Stimulated activated CD4-positive, alpha-beta T cell treated with anti-CD3 and anti-CD28 coated beads, Interleukin-4, amount 100 ng/mL, for 48 hours (primary cell): ENCODE data around the gene MYT1.
"Not testable (repeated sequence)": the region's sequence is repeated elsewhere in the genome, so short reads cannot be mapped to it uniquely, and the experiment has no call there.

ENCODE experiments used
- DNase-seq, 2 donors: peaks; one replicate each; pipeline ENCODE4 v3.0.0-alpha.2; 2020; ENCODE audit warnings: low read depth in 2 of 2

The MYT1 gene

GRCh38 chr20:64164123-64164836 lies at the start of gene MYT1:
TSS of gene MYT1 (plus strand) at chr20:64164452. CDS start at chr20:64198862, 34,410 bp downstream.
- DNase-seq = no peak

GRCh38 chr20:64115171-64115911 lies 48.9 kb upstream of the MYT1 start:
- DNase-seq = no peak

DNA sequence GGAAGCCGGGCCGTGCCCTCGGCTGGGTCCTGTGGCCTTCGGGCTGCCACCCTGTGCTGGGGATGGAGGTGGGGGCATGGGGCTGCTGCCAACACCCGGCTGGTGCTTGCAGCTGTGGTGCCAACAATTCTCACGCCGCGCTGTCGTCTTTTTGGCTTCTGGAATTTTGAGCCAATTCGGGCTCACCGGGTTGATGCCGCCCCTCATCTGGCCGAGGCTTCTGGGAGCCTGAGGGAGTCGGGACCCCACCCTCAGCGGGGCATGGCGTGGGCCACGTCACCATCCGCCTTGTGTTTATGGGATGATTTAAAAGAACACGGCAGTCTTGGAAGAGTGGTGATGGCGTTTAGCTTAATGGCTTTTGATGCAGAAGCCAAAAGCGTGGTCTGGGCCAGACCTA lies 48.2 kb upstream of the MYT1 start:
- DNase-seq = no peak

DNA sequence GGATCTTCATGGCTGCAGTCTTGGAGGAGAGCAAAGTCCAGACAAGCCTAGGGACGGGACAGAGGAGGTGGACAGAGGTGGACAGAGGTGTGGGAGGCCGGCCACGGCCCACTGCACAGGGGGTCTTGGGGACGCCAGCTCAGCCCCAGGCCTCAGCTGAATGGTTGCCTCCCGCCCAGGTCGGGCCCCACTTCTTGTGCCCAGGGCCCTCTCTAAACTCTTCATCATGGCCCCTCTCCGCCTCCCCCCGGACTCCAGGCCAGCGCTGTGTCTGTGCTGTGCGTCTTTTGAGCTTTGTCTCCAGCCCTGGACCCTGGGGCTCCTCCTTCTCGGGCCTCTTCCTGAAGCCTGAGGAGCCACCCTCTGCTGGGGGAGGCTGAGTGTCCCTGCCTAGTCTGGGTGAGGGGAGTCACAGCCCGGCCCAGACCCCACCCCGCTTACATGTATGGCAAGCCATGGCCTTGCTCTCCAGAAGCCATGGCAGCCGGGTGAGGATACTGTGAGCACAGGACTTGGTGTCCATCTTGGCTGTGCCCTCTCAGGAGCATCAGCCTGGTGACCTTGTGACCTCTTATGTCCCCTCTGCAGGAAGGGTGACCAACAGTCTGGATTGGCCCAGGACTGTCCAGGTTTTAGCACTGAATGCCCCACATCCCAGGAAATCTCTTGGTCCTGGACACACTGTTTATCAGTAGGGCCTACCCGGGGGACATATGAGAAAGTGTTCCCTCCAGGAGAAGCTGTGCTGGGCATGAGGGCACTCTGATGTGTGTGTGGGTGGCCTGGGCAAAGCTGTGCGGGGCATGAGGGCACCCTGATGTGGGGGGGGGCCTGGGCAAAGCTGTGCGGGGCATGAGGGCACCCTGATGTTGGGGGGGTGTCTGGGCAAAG lies 47.5 kb upstream of the MYT1 start:
- DNase-seq = no peak

DNA sequence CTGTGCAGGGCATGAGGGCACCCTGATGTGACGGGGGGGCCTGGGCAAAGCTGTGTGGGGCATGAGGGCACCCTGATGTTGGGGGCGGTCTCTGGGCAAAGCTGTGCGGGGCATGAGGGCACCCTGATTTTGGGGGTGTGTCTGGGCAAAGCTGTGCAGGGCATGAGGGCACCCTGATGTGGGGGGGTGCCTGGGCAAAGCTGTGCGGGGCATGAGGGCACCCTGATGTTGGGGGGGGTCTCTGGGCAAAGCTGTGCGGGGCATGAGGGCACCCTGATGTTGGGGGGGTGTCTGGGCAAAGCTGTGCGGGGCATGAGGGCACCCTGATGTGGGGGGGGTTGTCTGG lies 46.8 kb upstream of the MYT1 start:
- DNase-seq = not testable (repeated sequence)

GRCh38 chr20:64119301-64119680 lies 45.0 kb upstream of the MYT1 start:
- DNase-seq = no peak

- no peak for DNase-seq
Observed at GRCh38 chr20:64119681-64120341, 44.4 kb upstream of the MYT1 start.

GRCh38 chr20:64121586-64121985 lies 42.7 kb upstream of the MYT1 start:
- DNase-seq = no peak

- DNase-seq = not testable (repeated sequence)
Observed at GRCh38 chr20:64122927-64123326, 41.3 kb upstream of the MYT1 start.

- not testable (repeated sequence) for DNase-seq
Observed at GRCh38 chr20:64123517-64123916, 40.7 kb upstream of the MYT1 start.

DNA sequence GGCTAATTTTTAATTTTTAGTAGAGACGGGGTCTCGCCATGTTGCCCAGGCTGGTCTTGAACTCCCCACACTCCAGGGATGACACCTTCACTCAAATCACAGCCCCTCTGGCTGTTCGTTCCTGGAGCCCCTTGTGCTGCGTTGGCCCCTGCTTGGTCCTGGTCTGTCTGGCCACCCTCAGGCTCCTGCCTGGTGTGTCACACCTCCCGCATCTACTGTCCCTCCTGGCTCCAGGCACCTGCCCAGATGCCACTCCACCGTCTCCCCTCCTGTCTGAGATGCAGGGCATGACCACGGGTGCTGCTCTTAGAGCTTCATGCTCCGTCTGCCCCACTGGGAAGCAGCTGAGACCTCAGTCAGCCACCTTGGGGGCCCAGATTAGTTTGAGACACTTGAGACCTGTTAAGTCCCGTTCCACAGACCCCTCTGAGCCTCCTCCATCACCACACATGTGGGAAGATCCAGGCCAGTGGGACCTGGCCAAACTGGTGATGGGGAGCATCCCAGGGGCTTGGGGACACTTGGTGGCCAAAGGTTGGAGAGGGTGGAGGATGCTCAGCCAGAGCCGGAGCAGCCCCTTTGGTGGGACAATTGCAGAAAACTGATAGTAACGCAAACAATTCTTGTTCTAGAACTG lies 35.0 kb upstream of the MYT1 start:
- DNase-seq = no peak

- DNase-seq = no peak
Observed at GRCh38 chr20:64130271-64130670, 34.0 kb upstream of the MYT1 start.

DNA sequence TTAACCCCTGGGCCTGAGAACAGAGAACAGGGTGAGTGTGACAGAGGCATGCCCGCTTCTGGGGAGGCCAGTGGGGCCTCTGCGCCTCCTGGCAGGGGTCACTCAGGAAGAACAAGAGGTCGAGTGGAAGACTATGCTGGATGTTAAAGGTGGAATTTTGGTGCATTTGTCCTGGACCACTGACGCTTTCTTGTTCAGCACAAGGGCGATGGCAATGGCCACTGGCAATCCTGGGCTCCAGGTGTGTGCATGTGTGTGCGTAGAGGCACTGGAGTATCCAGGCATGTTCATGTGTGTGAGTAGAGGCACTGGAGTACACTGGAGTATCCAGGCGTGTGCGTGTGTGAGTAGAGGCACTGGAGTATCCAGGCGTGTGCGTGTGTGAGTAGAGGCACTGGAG lies 33.4 kb upstream of the MYT1 start:
- DNase-seq = no peak

DNA sequence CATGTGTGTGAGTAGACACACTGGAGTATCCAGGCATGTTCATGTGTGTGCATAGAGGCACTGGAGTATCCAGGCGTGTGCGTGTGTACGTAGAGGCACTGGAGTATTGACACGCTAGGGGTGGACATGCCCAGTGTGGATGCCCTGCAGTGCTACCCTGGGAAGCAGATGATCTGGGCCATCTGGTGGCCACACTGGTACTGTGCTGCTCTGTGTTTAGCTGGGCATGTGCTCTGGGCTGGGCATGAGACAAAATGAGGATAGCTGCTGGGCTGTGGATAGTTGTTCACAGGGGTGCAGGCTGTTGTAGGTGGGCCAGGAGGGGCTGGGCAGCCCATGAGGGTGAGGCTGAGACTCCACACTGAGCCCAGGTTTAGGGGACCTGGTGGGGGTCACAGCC lies 32.8 kb upstream of the MYT1 start:
- DNase-seq = no peak

DNA sequence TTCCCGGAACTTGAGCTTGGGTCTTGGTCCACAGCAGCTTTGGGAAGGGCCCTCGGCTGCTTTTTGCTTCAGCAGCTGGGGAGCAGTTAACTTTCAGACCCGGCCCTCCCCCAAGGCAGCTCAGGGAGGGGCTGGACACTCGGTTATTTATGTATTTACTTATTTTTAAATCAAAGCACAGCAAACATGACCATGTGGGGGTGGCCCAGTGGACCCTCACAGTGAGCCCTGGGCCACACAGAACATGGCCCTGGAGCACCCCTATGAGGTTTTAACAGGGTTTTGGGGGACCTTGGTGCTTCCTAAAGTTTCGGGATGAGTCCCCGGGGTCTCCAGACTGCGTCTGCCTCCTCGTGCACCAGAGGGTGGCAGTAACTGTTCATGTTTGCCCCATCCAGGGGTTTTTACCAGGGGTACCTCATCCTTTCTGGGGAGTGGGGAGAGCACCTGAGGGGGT lies 30.3 kb upstream of the MYT1 start:
- DNase-seq = no peak

- DNase-seq = not testable (repeated sequence)
Observed at GRCh38 chr20:64134744-64135143, 29.5 kb upstream of the MYT1 start.

GRCh38 chr20:64136004-64136710 lies 28.1 kb upstream of the MYT1 start:
- DNase-seq = no peak

- DNase-seq = no peak
Observed at GRCh38 chr20:64137598-64138031, 26.6 kb upstream of the MYT1 start.

DNA sequence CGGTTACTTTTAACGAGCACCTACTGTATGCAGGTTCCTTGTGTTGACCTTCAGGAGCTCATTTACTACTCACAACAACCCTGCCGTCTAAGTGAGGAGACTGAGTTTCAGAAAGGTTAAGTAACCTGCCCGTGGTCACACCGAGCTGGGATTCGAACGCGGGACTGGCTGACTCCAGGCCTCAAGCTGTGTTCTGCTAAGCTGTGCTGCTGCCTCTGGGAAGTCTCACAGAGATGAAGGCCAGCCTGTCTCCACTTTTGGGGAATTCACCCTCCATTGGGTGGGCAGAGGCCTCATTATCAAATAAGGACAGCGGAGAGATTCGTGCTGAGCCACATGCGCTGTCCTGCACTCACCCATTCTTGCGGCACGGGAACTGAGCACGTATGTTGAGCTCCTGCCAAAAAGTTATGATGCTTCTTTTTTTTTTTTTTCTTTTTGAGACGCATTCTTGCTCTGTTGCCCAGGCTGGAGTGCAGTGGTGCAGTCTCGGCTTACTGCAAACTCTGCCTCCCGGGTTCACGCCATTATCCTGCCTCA lies 25.9 kb upstream of the MYT1 start:
- no peak for DNase-seq
